Neural crest cell (in vitro differentiated cells): ENCODE results near the gene RAPGEF6. TPM values are rescaled to one million over a fixed set of nuclear protein-coding genes. Genes with fewer than 3 reads are reported as not detected.
"Not testable (repeated sequence)": the region's sequence is repeated elsewhere in the genome, so short reads cannot be mapped to it uniquely, and the experiment has no call there.

Experiments
- DNase-seq: peaks from one replicate; pipeline ENCODE4 v3.0.0; 2021; ENCODE audit warnings: low read depth, mixed read lengths, low spot score
- H3K27ac Mint-ChIP-seq: one replicate; pipeline ENCODE4 v1.8.0; 2021; ENCODE audit warnings: mild to moderate bottlenecking, mixed read lengths; ENCODE audit not compliant: unreplicated experiment
- H3K27me3 Mint-ChIP-seq: 2 replicates; pipeline ENCODE4 v1.8.0; 2021; ENCODE audit warnings: low read depth, mild to moderate bottlenecking, mixed read lengths
- H3K36me3 Mint-ChIP-seq: 2 replicates; pipeline ENCODE4 v1.8.0; 2021; ENCODE audit warnings: low read depth, mild to moderate bottlenecking, mixed read lengths
- H3K4me1 Mint-ChIP-seq: 2 replicates; pipeline ENCODE4 v1.8.0; 2021; ENCODE audit warnings: mixed read lengths
- H3K4me3 Mint-ChIP-seq: one replicate; pipeline ENCODE4 v1.8.0; 2021; ENCODE audit warnings: mild to moderate bottlenecking, mixed read lengths
- H3K9me3 Mint-ChIP-seq: 2 replicates; pipeline ENCODE4 v1.8.0; 2021; ENCODE audit warnings: mixed read lengths
- CTCF ChIP-seq: fragments of 200-600 bp; sonication (generic); conservative IDR thresholded peaks from 2 replicates; pipeline ENCODE4 v1.5.0; 2021; ENCODE audit warnings: antibody characterized with exemption, mild to moderate bottlenecking
- total RNA-seq: library from RNA; stranded (reverse); gene quantifications from 2 replicates; pipeline ENCODE4 v1.2.1, GENCODE V29; 2021

The RAPGEF6 gene
- total RNA-seq, 1 donor from 2014 or later, result 28.0 TPM

GRCh38 chr5:131405674-131406073 is 229.4 kb downstream of the RAPGEF6 start:
- no peak for TF ChIP-seq CTCF
- H3K9me3 Mint-ChIP-seq, result peaks cover 17% of the 10 kb centered on the region
- peaks cover 53% of the 10 kb centered on the region for H3K36me3 Mint-ChIP-seq
- no peaks in the 10 kb centered on the region for H3K4me1 Mint-ChIP-seq
- no peaks in the 10 kb centered on the region for H3K27me3 Mint-ChIP-seq
- no peak overlapping the region for H3K27ac Mint-ChIP-seq
- DNase-seq, result no peak
- no peak overlapping the region for H3K4me3 Mint-ChIP-seq

DNA sequence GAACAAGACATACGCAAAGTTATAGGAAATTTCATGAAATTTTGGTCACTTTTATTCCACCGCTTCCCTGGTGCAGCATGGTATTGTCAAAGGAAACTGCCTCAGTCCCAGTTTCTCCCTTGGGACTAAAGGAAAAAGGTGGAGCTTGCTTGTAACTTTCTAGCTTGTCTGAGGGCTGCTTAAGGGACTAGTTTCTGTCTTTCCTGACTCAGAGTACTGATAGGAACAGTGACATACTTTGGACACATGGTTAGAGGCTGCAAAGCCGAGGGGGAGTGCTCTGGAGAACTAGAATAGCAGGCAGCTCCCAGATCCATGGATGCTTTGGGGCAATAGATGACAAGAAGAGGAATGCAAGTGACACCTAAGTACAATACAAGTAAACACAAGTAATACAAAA is 234.4 kb downstream of the RAPGEF6 start:
- peaks cover 56% of the 10 kb centered on the region for H3K36me3 Mint-ChIP-seq
- peaks cover 15% of the 10 kb centered on the region for H3K9me3 Mint-ChIP-seq
- H3K27me3 Mint-ChIP-seq, result no peaks in the 10 kb centered on the region
- H3K4me1 Mint-ChIP-seq, result no peaks in the 10 kb centered on the region
- no peak for DNase-seq
- no peak overlapping the region for H3K4me3 Mint-ChIP-seq
- TF ChIP-seq CTCF, result no peak
- H3K27ac Mint-ChIP-seq, result no peak overlapping the region

- not testable (repeated sequence) for H3K4me1 Mint-ChIP-seq, DNase-seq, H3K27me3 Mint-ChIP-seq, H3K27ac Mint-ChIP-seq, H3K4me3 Mint-ChIP-seq
- Mint-ChIP-seq H3K36me3 (peaks cover 54% of the 10 kb centered on the region), H3K9me3 (peaks cover 15% of the 10 kb centered on the region)
Measured at GRCh38 chr5:131399007-131399406, 236.0 kb downstream of the RAPGEF6 start.

DNA sequence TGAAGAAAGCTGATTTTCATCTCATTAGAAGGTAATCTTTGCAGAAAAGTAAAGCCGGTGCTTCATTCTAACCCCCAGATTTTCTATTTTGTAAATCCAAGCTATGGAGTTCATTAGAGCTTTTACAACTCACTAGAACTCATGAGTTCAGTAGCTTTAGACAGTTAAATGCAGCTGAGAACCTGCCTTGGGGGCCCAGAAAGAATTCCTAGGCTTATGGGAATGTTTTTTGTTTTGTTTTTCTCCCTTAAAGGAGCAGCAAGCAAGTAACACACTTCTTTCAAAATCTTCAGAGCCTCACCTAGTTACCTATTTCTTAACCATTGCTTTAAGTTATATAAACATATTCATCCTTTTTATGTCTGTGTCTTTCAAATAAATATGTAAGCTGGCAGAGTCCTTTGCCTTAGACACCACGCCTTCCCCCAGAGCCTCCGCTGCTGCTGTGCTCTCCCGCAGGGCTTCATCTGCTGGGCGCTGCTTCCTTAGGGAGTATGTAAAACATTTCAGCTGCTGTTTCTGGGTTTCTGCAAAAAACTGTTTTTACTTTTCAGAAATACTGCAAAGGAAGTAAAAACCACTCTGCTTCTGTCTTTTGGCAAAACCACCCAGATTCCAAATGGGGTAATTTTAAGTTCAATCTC is 238.3 kb downstream of the RAPGEF6 start:
- H3K4me1 Mint-ChIP-seq, result no peaks in the 10 kb centered on the region
- no peak overlapping the region for H3K4me3 Mint-ChIP-seq
- peaks cover 4% of the 10 kb centered on the region for H3K9me3 Mint-ChIP-seq
- H3K27me3 Mint-ChIP-seq, result no peaks in the 10 kb centered on the region
- no peak for TF ChIP-seq CTCF
- DNase-seq, result no peak
- H3K36me3 Mint-ChIP-seq, result peaks cover 35% of the 10 kb centered on the region
- no peak overlapping the region for H3K27ac Mint-ChIP-seq

DNA sequence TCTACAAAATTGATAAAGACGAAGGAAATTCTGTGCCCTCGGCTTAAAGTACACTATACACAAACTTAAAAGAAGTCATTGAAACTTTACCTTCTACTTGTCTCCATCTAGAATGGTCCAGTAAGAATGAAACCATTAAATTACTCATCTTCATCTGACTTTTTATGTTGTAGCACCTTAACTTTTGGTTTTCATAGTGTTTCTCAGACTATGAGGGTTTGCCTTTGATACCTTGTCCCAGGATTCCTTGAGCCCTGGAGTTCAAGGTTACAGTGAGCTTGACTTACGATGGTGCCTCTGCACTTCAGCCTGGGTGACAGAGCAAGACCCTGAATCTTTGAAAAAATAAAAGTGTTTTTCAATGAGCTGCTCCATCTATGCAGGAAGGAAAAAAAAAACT is 239.0 kb downstream of the RAPGEF6 start:
- no peak for DNase-seq
- peaks cover 4% of the 10 kb centered on the region for H3K9me3 Mint-ChIP-seq
- no peak overlapping the region for H3K4me3 Mint-ChIP-seq
- H3K27ac Mint-ChIP-seq, result no peak overlapping the region
- H3K36me3 Mint-ChIP-seq, result peaks cover 36% of the 10 kb centered on the region
- no peaks in the 10 kb centered on the region for H3K27me3 Mint-ChIP-seq
- no peak for TF ChIP-seq CTCF
- peaks cover under 1% of the 10 kb centered on the region for H3K4me1 Mint-ChIP-seq

GRCh38 chr5:131394128-131394527 is 240.9 kb downstream of the RAPGEF6 start:
- peaks cover 4% of the 10 kb centered on the region for H3K4me1 Mint-ChIP-seq
- H3K4me3 Mint-ChIP-seq, result no peak overlapping the region
- no peaks in the 10 kb centered on the region for H3K27me3 Mint-ChIP-seq
- DNase-seq, result no peak
- H3K27ac Mint-ChIP-seq, result no peak overlapping the region
- H3K9me3 Mint-ChIP-seq, result no peaks in the 10 kb centered on the region
- H3K36me3 Mint-ChIP-seq, result peaks cover 28% of the 10 kb centered on the region
- no peak for TF ChIP-seq CTCF
